Stomach (tissue), 9 donors: ENCODE data around the gene PABPC1L2A. TPM values are rescaled to one million over a fixed set of nuclear protein-coding genes. Genes with fewer than 3 reads are reported as not detected.
"Not testable (repeated sequence)": the region's sequence is repeated elsewhere in the genome, so short reads cannot be mapped to it uniquely, and the experiment has no call there.

Experiments used
- DNase-seq, 2 donors: peaks; one replicate each; pipeline versions ENCODE4 v3.0.0 to v3.0.0-alpha.2; 2013 to 2019
- H3K27ac ChIP-seq, 5 donors: fragments of 200-600 bp in 4 of 5; sonication (generic) in 4 of 5; one replicate each; pipeline ENCODE4 v1.5.1; 2013 to 2019; ENCODE audit warnings: mild to moderate bottlenecking in 1 of 5, moderate library complexity in 1 of 5
- H3K27me3 ChIP-seq, 3 donors: fragments of 200-600 bp; sonication (generic); one replicate each; pipeline ENCODE4 v1.5.1; 2017 to 2019; ENCODE audit warnings: mixed run types in 1 of 3
- H3K36me3 ChIP-seq, 4 donors: fragments of 200-600 bp; sonication (generic); 1 replicate in 3 of 4; 2 replicates in 1 of 4; pipeline ENCODE4 v1.5.1; 2016 to 2019
- H3K4me1 ChIP-seq, 4 donors: fragments of 200-600 bp; sonication (generic); one replicate each; pipeline ENCODE4 v1.5.1; 2016 to 2019
- H3K4me3 ChIP-seq, 4 donors: fragments of 200-600 bp; sonication (generic) in 3 of 4; one replicate each; pipeline ENCODE4 v1.5.1; 2016 to 2019; ENCODE audit warnings: mild to moderate bottlenecking in 1 of 4
- H3K9me3 ChIP-seq, 4 donors: fragments of 200-600 bp; sonication (generic); one replicate each; pipeline ENCODE4 v1.5.1; 2016 to 2019
- EP300 ChIP-seq: sonication (generic); formaldehyde crosslinking; IDR thresholded peaks from one replicate; pipeline ENCODE4 v1.6.1; 2017; ENCODE audit warnings: antibody characterized with exemption
- POLR2A ChIP-seq, 4 donors: fragments of 450-650 bp; IDR thresholded peaks; one replicate each; pipeline ENCODE4 v1.6.1; 2016; ENCODE audit warnings: antibody characterized with exemption in 4 of 4, control low read depth in 2 of 4, mild to moderate bottlenecking in 1 of 4, moderate library complexity in 1 of 4
- POLR2AphosphoS5 ChIP-seq, 3 donors: sonication (generic); formaldehyde crosslinking; IDR thresholded peaks; one replicate each; pipeline ENCODE4 v1.6.1; 2016; ENCODE audit warnings: antibody characterized with exemption in 3 of 3
- WGBS, 5 donors: extraction: QIAGEN DNeasy Blood & Tissue Kit in 3 of 5; methylation state at CpG; one replicate each; pipeline versions ENCODE4 v1.1.5 to v1.1.7; 2013 to 2018; 5-methylcytosine and 5-hydroxymethylcytosine counted together
- intact Hi-C: fragments of 100-400 bp; cut with DNase I; formaldehyde crosslinking; loops from one replicate; pipeline ENCODE4 v1.15.1; 2023; ENCODE audit warnings: low total_unique reads
- polyA plus RNA-seq, 3 donors: library from polyadenylated mRNA; stranded (reverse); fragments of 200-250 nt; gene quantifications; one replicate each; pipeline ENCODE4 v1.2.3, GENCODE V29; 2013
- total RNA-seq, 5 donors: library from RNA; depleted of rRNA; stranded (reverse); fragments of >200 nt; gene quantifications; one replicate each; pipeline versions ENCODE4 v1.1.0 to v1.2.3, GENCODE V29; 2014 to 2016
- TF ChIP-seq, protein P1 (sequence below), 7 experiments: fragments of 450-650 bp in 4 of 7; fragments of 200-600 bp in 3 of 7; sonication (generic) in 3 of 7; IDR thresholded peaks; one replicate each; pipeline ENCODE4 v1.5.1; 2016 to 2019; ENCODE audit warnings: antibody characterized with exemption in 7 of 7, control low read depth in 2 of 7, mild to moderate bottlenecking in 1 of 7
- donor health status: healthy with polysubstance abuse.
- donor health status: Bipolar disorder and iron deficiency.
- donor health status: healthy.

The PABPC1L2A gene
- total and polyA plus RNA-seq, 8 donors, result not detected

GRCh38 chrX:73076838-73077237 lies 2.5 kb downstream of the PABPC1L2A start:
- intact Hi-C loops, result no loop called here
- DNase-seq, result no peak
- H3K27ac ChIP-seq, result no peak overlapping the region
- no peak overlapping the region for H3K4me3 ChIP-seq
- H3K27me3 ChIP-seq, result no peaks in the 10 kb centered on the region
- H3K36me3 ChIP-seq, result no peaks in the 10 kb centered on the region
- H3K4me1 ChIP-seq, result no peaks in the 10 kb centered on the region
- TF ChIP-seq EP300 (no peak), POLR2A (IDR thresholded peaks at IDR 0.05) (no peak), POLR2AphosphoS5 (IDR thresholded peaks at IDR 0.05) (no peak)
- TF ChIP-seq, protein P1, sequence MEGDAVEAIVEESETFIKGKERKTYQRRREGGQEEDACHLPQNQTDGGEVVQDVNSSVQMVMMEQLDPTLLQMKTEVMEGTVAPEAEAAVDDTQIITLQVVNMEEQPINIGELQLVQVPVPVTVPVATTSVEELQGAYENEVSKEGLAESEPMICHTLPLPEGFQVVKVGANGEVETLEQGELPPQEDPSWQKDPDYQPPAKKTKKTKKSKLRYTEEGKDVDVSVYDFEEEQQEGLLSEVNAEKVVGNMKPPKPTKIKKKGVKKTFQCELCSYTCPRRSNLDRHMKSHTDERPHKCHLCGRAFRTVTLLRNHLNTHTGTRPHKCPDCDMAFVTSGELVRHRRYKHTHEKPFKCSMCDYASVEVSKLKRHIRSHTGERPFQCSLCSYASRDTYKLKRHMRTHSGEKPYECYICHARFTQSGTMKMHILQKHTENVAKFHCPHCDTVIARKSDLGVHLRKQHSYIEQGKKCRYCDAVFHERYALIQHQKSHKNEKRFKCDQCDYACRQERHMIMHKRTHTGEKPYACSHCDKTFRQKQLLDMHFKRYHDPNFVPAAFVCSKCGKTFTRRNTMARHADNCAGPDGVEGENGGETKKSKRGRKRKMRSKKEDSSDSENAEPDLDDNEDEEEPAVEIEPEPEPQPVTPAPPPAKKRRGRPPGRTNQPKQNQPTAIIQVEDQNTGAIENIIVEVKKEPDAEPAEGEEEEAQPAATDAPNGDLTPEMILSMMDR (IDR thresholded peaks at IDR 0.05), result no peak
- H3K9me3 ChIP-seq, result no peaks in the 10 kb centered on the region
- WGBS, 5 donors, result 14 to 27% (median 21%) methylated on average over 2 of the region's 2 CpGs

DNA sequence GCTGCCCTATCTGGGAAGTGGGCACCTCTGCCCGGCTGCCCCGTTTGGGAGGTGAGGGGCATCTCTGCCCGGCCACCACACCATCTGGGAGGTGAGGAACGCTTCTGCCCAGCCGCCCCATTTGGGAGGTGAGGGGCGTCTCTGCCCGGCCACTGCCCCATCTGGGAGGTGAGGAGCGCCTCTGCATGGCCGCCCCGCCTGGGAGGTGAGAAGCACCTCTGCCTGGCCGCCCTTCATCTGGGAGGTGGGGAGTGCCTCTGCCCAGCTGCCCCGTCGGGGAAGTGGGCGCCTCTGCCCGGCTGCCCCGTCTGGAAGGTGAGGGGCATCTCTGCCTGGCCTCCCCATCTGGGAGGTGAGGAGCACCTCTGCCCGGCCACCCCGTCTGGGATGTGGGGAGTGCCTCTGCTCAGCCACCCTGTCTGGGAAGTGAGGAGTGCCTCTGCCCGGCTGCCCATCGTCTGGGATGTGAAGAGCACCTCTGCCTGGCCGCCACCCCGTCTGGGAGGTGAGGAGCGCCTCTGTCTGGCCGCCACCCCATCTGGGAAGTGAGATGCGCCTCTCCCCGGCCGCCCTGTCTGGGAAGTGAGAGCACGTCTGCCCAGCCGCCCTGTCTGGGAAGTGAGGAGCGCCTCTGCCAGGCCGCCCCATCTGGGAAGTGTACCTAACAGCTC lies 9.8 kb downstream of the PABPC1L2A start:
- H3K27me3 ChIP-seq, result no peaks in the 10 kb centered on the region
- H3K9me3 ChIP-seq, result peaks cover 0 to 39% (median 18%) of the 10 kb centered on the region in 4 donors
- intact Hi-C loops, result no loop called here
- no peak for DNase-seq
- H3K4me1 ChIP-seq, result no peaks in the 10 kb centered on the region
- H3K4me3 ChIP-seq, result no peak overlapping the region
- H3K36me3 ChIP-seq, result no peaks in the 10 kb centered on the region
- H3K27ac ChIP-seq, result no peak overlapping the region
- no peak for TF ChIP-seq EP300
- TF ChIP-seq, protein P1 (IDR thresholded peaks at IDR 0.05), result no peak
- no peak for TF ChIP-seq POLR2A (IDR thresholded peaks at IDR 0.05)
- no peak for TF ChIP-seq POLR2AphosphoS5 (IDR thresholded peaks at IDR 0.05)
- WGBS, 5 donors, result 87 to 99% (median 93%) methylated on average over 6 to 31 of the region's 31 CpGs

DNA sequence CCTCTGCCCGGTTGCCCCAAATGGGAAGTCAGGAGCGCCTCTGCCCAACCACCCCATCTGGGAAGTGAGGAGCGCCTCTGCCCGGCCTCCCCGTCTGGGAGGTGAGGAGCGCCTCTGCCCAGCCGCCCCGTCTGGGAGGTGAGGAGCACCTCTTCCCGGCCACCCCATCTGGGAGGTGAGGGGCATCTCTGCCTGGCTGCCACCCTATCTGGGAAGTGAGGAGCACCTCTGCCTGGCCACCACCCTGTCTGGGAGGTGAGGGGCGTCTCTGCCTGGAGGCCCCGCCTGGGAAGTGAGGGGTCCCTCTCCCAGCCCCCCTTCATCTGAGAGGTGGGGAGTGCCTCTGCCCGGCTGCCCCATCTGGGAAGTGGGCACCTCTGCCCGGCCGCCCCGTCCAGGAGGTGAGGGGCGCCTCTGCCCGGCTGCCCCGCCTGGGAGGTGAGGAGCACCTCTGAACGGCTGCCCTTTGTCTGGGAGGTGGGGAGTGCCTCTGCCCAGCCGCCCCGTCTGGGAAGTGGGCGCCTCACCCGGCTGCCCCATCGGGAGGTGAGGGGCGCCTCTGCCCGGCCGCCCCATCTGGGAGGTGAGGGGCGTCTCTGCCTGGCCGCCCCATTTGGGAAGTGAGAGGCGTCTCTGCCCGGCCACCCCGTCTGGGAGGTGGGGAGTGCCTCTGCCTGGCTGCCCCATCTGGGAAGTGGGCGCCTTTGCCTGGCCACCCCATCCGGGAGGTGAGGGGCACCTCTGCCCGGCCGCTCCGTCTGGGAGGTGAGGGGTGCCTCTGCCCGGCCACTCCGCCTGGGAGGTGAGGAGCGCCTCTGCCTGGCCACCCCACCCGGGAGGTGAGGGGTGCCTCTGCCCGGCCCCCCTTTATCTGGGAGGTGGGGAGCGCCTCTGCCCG lies 10.6 kb downstream of the PABPC1L2A start:
- peaks cover 0 to 39% (median 18%) of the 10 kb centered on the region in 4 donors for H3K9me3 ChIP-seq
- no peak for DNase-seq
- no peak overlapping the region for H3K27ac ChIP-seq
- H3K4me3 ChIP-seq, result no peak overlapping the region
- H3K27me3 ChIP-seq, result no peaks in the 10 kb centered on the region
- no peak for TF ChIP-seq POLR2AphosphoS5 (IDR thresholded peaks at IDR 0.05)
- no peak for TF ChIP-seq EP300
- no peak for TF ChIP-seq POLR2A (IDR thresholded peaks at IDR 0.05)
- TF ChIP-seq, protein P1 (IDR thresholded peaks at IDR 0.05), result no peak
- intact Hi-C loops, result no loop called here
- no peaks in the 10 kb centered on the region for H3K36me3 ChIP-seq
- 92 to 98% (median 94%) methylated on average over 5 to 42 of the region's 44 CpGs for WGBS, 5 donors
- no peaks in the 10 kb centered on the region for H3K4me1 ChIP-seq

- H3K4me3 ChIP-seq, H3K27me3 ChIP-seq, H3K4me1 ChIP-seq, intact Hi-C loops, H3K36me3 ChIP-seq, H3K27ac ChIP-seq, DNase-seq: not testable (repeated sequence)
- H3K9me3 ChIP-seq, result peaks cover 0 to 39% (median 18%) of the 10 kb centered on the region in 4 donors
- WGBS, 5 donors, result 81 to 97% (median 91%) methylated on average over 10 to 24 of the region's 24 CpGs
Measured at GRCh38 chrX:73067761-73068466, 11.4 kb downstream of the PABPC1L2A start.
